NCI-H345 treated with DMSO at 0.1 percent for 48 hours (cell line): ENCODE results near the gene DOCK2.
"Not testable (repeated sequence)": the region's sequence is repeated elsewhere in the genome, so short reads cannot be mapped to it uniquely, and the experiment has no call there.

Experiments used
- DNase-seq: peaks from one replicate; lab custom pipeline; 2025; ENCODE audit not compliant: unreplicated experiment; lab: John Stamatoyannopoulos, UW

Gene DOCK2

DNA sequence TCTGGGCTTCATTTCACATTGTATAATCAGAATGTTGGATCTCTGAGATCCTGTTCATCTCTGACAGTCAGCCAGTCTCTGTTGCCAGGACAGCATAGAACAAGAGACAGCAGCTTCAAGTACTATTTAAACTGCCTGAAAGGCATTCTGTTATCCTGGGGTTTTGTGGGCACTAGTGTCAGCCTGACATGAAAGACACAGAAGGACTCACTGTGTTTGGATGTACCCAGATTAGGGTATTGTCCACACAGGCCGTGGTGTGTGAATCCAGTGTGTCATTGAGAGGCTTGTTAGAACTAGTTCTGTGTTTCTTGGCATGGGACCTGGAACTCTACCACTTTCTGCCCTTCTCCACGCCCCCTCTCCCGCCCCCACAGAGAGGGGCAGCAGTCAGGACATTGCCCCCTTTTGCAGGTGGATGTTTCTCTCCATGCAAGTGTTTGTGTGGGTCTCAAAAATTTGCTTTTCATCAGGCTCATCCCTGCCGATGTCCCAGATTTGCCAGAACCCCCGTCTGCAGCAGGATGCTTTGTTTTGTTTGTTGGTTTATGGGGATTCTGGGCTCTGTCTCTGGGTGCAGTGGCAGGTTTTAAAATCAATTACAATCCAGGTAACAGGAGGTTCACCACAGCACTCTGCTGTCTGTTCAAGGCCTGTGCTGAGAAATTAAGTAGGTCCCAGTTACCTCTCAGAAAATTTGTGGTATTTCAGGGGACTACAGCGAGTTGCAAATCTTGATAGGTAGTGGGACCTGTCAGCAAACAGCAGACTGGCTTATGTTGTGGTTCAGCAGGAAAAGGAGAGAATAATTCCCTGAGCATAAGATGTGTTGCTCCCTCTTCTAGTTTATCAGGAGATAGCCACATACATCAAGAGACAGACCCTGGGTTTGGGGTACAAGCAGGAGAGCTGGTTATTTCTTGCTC is 144.6 kb downstream of the DOCK2 start:
- no peak for DNase-seq

DNA sequence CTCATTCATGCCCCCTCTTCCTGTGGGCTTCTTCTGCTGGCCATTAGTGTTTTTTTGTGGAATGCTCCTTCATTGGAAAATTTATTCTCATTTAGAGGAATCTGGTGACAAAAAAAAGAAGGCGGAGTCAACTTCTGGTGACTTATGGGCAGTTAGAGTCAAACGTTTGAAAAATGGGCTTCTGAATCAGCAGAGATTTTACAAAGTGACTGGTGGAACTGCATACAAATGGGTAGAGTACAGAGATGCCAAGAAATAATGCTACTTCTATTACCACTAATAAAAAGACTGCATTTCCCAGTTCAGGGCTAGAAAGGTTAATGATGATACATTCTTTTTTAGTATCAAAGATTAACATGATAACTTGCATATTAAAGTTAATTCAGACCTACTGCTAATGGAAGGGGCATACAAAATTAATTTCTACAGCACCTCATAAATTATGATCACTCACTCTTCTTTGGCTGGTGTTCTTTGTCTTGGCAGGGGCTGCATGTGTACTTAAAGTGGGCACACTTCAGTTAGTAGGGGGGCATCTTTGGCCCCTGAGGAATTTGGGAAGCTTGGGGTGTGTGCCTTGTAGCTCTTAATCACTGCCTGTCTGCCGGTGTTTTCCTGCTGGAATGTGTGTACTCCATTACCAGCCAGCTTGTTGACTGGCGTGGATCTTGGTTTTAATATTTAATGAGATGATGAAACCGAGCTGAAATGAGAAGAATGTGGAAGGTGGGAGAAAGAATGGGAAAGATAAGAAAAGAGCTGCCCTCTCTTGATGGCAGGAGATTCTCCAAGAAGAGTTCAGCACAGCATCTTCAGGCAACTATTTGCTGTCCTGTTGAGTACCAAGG is 148.9 kb downstream of the DOCK2 start:
- no peak for DNase-seq

DNA sequence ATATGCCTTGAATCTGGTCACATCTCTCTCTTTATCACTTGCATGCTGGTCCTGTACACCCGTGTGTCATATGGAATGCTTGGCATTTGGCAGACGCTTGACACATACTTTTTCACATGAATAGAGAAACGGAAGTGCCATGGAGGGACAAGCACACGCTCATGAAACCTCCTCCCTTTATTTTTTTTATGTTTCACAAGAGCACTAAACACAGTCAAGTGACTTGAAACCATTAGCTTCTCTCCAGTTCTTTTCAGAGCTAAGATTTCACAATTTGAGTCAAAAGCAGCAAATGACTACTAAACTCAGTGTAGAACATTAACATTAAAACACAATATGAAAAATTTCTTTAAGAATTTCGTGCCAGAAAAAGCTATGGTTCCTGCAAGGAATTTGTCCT is 151.1 kb downstream of the DOCK2 start:
- DNase-seq, result no peak

DNA sequence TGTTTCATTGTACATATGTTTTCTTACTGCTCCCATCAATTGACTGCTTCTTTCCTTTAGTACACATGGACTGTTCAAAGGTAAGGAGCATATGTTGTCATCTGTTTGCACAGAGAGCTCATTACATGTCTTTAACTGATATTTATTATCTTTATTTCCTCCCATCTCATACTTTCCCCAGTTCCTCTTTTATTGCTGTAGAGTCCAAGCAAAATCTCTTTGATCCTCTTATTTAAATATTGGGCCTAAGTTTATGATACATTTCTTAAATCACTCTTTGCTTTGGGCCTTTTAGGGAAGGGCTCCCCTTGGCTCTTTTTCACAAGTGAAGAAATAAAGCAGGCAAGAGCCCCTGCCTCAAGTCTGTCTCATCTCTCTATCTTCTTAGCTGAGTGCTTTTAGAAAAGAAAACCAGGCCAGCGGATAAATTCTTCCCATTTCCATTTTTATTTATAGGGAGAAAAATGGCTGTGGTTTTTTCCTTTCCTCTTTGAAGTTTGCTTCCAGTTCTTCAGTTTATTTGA is 152.4 kb downstream of the DOCK2 start:
- no peak for DNase-seq

DNA sequence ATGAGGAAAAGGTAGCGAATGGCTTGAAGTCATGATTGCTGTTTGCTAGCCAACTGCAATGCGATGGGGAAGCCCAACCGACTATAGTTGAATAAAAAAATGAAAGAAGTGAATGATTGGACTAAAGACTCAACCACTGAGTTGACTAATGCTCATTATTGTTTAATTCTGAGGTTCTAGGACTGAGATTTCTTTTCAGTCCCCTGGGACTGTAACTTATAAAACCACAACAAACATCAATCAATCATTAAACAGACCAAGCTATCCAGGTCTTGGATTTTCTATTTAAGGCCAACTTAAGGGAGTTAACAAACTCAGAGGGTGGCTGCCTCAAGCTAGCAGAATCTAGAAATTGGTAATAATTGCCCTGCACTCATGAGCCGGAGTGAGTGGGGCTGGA is 154.2 kb downstream of the DOCK2 start:
- DNase-seq, result no peak

DNA sequence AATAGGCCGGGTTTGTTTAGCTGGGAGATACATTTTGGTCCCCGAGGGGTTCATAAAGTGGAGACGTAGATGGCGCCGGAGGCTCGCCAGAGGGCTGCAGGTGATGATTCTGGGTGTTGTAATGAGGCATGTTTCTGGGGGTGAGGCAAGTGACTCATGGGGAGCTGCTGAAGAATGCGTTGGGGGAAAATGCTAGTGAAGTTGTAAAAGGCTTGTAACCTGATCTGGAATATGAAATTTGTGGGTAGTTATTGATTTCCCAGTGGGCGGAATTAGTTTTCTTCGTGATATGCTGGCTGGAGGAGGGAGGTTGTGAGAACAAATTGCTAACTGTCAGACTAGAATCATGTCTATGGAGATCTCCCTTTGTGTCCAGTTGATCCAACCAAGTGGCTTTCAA is 158.3 kb downstream of the DOCK2 start:
- DNase-seq, result no peak

DNA sequence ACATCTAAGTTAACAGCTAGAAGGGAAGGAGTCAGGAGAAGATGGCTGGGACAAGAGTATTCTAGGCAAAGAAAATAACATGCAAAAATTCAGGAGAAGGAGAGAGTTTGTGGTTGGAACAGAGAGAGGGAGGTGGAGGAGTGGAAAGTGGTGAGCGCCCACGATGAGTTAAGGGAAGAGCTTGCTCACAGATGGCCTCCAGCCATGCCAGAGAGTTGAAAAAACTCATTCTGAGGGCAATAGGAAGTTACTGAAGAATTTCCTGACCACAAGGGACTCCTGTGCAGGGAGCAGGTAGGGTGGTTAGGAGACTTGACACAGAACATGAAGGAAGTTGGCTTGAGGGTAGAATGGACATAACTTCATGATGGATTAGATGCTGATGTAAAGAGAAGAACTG is 159.7 kb downstream of the DOCK2 start:
- no peak for DNase-seq

DNA sequence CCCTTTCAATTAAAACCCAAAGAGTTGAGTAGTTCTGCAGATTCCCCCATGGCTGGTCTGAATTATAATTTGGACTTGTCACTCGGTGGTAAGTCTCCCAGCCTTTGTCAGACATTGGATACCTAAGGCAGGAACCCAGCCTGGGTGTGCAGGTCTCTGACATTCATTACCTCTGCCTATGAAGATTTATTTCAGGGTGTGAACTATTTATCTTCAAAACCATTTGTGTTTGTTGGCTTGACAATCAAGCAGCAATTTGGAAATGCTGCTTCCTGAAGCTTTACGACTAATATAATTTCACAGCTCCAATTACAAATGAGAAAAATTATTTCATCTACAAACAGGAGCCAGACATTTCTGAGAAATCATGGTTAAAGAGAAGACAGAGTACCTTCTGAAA is 160.5 kb downstream of the DOCK2 start:
- no peak for DNase-seq

DNA sequence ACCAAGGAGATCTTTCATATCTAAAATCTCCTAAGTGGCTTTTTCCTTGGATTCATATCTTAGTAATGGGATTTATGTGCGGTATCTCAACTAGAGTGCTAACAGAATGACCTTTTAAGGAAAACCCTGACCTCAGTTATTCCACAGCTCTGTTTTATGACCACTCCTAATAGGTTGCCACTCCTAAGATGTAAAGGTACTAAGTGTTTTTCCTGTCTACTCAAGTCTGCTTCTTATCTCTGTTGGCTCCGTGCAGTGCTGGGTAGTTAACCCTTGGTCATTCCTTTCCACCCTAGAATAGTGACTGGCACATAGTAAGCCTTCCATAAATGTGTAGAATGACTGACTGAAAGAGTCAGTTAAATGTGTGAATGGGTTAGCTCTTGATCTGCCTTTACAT is 161.4 kb downstream of the DOCK2 start:
- DNase-seq, result no peak

DNA sequence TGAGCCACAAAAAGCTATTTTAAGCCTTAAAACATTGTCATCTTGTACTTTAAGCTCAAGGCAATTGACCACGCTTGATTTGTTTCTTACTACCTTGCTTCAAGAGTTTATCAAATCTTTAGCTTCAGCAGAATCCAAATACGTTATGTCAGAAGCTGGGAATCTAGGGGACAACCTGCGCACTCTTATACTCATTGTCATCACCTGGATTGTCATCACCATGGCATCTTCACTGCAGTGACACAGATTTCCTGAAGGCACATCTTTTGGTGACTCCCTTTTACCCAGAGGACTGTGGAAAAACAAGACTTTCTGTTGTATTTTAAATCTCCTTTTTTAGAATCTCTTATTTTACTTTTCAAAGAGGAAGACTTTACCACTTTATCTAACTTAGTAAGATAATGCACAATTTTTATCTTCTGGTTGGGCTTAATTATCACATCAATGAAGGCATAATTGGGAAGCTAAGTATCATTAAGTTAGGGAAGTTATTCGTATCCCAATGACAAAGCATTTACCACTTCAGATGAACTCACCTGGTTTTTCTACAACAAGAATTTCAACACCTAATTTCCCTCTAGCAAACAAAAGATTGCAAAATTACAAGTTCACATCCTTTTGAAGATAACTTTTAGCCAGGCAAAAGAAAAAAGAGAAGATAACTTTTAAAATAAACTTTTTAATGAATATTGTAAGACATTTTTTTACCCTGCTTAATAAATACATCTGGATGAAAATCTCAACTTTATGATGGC is 162.0 kb downstream of the DOCK2 start:
- DNase-seq, result no peak

DNA sequence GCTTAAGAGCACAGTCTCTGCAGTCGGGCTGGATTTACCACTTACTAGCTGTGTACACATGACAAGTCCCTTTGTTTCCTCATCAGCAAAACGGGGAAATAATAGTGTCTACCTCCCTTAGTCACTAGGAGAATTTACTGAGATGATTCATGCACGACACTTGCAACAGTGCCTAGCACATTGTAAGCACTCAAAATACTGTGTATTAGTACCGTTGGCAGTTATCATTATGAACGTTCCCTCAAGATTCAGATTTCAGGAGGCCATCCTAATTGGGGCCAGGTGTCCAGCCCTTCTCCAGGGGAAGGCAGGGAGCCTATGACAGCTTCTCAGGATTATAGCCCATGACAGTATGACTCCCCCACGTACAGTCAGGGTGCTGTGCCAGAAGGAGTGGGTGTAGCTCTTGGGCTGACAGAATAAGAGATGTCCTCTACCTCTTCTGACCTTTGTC is 164.3 kb downstream of the DOCK2 start:
- DNase-seq, result no peak

DNA sequence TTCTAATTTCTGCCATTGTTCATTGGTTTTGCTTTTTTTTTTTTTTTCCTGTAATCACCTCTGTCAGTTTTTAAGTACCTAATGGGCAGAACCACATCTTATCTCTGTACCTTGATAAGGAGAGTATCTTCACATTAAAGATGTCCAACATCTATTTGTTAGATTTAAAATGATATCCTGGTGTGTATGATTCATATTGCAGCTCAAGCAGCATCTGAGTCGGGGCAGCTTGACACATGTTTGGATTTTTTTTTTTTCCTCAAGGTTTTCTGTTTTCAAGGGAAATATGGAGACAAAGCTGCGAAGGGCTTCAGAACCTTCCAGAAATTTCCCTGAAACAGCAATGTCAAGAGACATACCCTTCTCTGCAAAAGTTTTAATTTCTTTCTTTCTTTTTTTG is 164.7 kb downstream of the DOCK2 start:
- DNase-seq, result no peak

DNA sequence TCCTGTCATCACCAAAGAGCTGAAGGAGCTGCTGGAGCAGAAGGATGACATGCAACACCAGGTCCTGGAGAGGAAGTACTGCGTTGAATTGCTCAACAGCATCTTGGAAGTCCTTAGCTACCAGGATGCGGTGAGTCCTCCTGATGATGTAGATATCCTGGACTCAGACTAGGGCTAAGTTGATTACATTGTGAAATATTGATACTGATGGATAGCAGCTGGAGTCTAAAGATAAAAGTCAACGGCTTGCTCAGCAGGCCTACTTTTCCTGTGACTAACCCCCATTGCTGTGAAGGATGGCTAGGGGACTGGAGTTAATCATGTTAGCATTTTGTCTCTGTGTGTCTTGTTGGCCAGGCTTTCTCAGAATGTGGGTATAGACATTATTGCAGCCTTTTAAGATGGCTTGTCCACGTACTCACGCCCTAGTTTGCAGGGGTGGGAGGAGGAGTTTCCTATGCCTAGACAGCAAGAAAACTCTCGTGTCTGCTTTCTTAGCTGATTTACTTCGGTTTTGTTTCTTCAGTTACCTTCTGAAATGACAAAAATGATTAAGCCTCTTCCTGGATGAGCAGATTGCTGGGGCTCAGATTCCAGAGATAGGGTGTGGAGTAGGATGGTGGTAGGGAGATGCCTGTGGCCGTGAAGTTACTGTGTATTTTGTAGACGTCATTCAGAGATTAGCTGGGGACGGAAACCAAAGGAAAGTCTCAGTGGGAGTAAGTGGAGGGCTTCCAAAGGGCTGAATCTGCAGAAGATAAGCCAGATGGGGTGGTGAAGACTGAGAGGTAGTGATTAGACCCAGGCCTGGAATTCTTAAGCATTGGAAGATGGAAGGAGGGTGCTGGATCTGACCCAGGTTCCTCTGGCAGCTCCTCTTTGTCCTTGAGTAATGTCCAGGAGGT is 166.3 kb downstream of the DOCK2 start:
- no peak for DNase-seq

DNA sequence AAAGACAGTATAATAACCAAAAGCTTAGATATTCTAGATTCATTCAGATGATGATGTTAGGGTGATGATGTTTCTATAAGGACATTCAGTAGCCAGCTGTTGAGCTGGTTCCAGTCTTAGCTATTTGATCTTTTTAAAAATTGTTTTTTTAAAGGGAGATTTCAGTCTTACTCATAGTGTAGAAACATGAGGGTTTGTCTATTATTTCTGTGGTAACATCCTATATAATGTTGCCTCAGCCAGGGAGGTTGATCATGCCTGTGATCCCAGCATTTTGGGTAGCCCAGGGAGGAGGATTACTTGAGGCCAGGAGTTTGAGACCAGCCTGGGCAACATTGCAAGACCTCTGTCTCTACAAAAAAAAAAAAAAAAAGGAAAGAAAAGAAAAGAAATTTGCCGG is 167.8 kb downstream of the DOCK2 start:
- DNase-seq, result no peak

DNA sequence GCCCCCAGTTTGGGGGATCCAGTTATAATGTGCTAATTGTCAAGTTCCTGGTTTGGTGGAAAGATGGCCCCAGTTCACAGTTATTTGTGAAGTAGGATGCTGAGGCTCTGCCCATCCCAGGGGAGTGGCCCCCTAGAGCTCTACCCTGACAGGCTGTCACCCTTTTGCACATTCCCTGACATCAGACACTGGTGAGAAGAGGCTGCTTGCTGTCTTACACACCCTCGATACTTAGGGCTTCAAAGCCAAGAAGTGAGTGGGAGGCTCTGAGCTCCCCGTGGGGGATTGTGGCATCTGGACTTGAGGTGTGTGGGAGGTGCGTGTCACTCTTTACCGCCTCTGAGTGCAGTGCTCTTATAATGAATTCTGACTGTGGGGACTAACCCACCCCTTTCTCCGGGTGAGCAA is 168.5 kb downstream of the DOCK2 start:
- no peak for DNase-seq

DNA sequence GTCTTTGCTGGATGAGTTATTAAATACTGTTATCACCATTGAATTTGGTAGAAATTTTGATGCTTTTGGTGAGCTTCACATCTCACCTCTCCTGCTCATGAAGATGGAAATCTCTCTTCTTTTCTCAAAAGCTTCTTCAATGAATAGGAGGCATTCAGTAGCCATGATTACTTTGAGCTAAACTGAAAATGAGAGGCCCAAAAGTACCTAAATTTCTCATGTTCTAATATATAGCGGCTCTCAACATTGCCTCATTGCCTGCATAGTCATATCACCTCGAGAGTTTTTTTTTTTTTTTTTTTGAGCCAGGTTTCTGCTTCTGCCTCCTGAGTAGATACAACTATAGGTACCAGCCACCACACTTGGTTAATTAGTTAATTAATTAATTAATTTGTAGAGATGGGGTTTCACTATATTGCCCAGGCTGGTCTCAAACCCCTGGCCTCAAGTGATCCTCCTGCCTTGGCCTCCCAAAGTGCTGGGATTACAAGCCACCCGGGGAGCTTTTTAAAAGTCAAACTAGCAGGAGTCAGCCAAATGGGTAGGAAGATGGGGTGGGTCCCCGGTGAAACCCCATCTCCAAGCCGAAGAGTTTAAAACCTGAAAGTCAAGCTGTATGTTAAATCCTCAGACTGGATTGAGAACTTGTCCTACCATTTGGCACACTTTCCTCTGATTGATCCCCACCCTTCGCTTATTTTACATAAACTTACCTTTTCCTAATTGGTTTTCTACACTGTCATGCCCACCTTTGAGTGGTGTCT is 169.0 kb downstream of the DOCK2 start:
- DNase-seq, result no peak

DNA sequence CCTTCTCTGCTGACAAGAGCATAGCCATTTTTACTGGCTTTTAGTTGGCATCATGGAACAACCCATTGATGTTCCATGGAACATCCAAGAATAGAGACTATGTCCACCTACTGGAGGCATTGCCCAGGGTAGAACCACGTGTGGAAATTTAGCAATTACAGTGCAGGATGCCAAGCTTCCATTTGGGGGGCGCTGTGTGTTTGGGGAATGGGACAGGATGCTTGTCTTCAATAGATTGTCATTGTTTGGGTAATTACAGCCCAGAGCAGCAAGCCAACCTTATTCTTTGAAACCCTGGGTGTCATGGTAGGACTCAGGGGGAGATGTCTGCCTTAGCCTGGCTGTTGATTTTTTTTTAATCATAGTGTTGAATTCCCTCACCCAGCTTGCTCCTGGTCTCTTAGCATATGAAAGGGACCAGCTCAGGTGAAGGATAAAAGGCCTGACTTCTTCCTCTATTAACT is 171.1 kb downstream of the DOCK2 start:
- DNase-seq, result no peak

DNA sequence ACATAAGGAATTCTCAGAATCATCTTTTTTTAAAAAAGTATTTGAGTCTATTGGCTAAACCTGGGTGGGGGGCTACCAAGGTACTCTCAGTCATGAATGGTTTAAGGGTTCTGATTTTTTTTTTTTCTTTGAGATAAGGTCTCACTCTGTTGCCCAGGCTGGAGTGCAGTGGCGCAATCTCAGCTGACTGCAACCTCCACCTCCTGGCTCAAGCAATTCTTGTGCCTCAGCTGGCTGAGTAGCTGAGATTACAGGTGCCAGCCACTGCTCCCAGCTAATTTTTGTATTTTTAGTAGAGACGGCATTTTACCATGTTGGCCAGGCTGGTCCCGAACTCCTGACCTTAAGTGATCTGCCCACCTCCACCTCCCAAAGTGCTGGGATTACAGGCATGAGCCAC is 171.8 kb downstream of the DOCK2 start:
- not testable (repeated sequence) for DNase-seq

DNA sequence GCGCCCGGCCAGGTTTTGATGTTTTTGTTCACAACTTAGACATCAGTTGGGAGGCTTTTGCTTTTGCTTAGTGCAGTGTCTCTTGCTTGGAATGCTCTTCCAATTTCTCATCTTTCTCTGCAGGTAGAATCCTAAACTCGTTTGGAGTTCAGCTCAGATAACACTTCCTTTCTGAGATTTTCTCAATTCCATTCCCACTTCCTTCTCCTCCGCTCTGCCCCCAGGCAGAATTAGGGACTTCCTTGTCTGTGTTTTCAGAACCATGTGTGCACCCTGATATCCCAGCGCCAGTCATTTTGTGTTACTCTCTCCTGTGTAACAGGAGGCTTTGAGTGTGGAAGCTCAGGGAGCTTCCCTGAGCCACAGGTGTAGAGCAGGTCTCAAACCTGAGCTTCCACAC is 172.2 kb downstream of the DOCK2 start:
- no peak for DNase-seq
